ENCODE data around the gene DCLK3.

- TF ChIP-seq, protein P1, sequence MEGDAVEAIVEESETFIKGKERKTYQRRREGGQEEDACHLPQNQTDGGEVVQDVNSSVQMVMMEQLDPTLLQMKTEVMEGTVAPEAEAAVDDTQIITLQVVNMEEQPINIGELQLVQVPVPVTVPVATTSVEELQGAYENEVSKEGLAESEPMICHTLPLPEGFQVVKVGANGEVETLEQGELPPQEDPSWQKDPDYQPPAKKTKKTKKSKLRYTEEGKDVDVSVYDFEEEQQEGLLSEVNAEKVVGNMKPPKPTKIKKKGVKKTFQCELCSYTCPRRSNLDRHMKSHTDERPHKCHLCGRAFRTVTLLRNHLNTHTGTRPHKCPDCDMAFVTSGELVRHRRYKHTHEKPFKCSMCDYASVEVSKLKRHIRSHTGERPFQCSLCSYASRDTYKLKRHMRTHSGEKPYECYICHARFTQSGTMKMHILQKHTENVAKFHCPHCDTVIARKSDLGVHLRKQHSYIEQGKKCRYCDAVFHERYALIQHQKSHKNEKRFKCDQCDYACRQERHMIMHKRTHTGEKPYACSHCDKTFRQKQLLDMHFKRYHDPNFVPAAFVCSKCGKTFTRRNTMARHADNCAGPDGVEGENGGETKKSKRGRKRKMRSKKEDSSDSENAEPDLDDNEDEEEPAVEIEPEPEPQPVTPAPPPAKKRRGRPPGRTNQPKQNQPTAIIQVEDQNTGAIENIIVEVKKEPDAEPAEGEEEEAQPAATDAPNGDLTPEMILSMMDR (IDR thresholded peaks at IDR 0.05), result no peak
- TF ChIP-seq POLR2A (IDR thresholded peaks at IDR 0.05), result no peak
Measured at GRCh38 chr3:36803091-36803791, 38.9 kb upstream of the DCLK3 start.
